GM18873 (cell line): ENCODE results near the gene HSD17B8.

Experiments
- ATAC-seq: cut with Tn5 transposase; IDR thresholded peaks from one replicate; pipeline ENCODE4 v1.9.1; 2021; ENCODE audit warnings: mild to moderate bottlenecking, moderate library complexity, moderate number of reproducible peaks; ENCODE audit not compliant: unreplicated experiment, low FRiP score

HSD17B8 gene

DNA sequence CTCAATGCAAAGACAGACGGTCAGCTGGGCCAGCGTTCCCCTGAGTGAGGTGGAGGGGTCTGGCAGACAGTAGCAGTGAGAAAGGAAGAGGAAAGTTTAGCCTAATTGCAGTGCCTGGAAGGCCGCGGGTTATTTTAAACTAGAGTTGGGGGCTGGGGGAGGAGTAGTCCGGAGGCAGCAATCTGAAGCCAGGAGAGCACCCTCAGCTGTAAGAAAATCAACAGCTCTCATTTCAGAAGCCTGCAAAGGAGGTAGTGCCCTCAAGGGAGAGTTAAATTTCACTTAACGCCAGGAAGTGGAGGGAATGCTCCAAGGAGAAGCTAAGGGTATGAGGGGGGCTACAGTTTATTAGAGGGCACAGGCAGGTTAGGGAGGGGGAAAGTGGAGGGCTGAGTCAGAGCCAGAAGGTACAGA is 30.8 kb downstream of the HSD17B8 start:
- no peak for ATAC-seq

DNA sequence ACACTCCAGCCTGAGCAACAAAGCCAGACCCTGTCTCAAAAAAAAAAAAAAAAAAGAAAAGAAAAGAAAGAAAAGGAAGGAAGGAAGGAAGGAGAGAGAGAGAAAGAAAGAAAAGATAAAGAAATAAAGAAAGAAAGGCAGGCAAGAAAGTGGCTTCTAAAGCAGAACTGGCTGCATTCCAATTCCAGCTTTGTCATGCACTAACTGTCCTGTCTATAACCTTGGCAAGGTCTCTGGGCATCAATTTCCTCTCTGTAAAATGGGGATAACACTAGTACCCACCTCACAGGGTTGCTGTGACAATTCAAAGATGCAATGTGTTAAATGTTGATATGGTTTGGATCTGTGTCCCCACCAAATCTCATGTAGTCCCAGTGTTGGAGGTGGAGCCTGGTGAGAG is 31.9 kb downstream of the HSD17B8 start:
- no peak for ATAC-seq

DNA sequence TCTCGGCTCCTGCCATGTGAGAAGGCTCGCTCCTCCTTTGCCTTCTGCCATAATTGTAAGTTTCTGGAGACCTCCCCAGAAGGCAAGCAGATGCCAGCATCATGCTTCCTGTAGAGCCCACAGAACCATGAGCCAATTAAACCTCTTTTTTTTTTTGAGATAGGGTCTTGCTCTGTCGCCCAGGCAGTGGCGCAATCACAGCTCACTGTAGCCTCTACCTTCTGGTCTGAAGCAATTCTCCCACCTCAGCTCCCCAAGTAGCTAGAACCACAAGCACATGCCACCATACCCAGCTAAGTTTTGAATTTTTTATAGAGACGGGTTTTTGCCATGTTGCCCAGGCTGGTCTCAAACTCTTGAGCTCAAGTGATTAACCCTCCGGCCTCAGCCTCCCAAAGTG is 32.4 kb downstream of the HSD17B8 start:
- no peak for ATAC-seq

DNA sequence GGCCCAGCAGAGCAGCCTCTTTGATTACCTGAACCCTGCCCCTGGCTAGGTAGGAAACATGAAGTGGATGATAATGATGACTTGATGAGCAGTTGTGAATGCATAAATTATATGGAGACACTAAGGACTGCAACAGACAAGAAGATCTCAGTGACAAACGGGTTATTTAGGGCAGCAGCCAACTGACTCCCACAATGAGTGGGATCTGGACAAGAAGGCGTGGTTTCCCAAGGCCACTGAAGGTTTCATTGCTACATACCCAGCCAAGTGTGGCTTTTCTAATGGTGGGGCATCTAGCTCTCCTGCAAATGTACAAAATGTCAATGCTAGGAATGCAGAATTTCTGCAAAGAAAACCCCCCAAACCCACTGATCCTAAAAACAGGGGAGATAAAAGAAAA is 33.3 kb downstream of the HSD17B8 start:
- ATAC-seq, result no peak

DNA sequence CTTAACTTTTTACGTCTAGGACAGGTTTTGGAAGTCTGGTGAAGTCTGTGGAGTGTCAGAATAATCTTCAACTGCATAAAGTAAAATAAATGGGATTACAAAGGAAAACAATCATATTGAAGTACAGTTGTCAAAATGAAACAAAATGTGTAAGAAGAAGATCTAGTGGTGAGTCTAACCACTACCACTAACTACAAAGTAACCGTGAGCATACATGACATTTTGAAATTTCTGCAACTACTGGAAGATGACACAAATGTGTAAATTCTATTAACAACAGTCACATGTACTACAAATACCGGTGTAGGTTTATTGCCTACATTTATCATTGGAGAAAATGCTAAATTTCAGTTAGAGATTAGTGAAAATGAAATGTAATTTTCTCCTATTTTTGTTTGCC is 37.5 kb downstream of the HSD17B8 start:
- ATAC-seq, result no peak

DNA sequence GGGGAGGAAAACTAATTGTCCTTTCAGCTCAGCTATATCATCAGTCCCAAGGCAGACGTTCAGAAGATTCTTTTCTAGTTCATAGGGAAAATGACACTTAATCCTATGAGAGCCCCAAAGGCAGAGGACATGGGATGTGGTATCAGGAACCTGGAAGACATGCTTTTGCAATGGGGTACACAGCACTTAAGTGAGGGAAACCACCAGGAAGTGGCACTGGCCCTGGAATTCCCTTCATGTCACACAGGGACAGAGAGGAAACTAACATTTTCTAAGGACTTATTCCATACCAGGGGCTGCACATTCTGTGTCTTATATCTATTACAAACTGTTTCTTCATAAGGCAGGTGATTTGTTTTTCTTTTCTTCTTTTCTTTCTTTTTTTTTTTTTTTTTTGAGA is 39.0 kb downstream of the HSD17B8 start:
- ATAC-seq, result no peak

DNA sequence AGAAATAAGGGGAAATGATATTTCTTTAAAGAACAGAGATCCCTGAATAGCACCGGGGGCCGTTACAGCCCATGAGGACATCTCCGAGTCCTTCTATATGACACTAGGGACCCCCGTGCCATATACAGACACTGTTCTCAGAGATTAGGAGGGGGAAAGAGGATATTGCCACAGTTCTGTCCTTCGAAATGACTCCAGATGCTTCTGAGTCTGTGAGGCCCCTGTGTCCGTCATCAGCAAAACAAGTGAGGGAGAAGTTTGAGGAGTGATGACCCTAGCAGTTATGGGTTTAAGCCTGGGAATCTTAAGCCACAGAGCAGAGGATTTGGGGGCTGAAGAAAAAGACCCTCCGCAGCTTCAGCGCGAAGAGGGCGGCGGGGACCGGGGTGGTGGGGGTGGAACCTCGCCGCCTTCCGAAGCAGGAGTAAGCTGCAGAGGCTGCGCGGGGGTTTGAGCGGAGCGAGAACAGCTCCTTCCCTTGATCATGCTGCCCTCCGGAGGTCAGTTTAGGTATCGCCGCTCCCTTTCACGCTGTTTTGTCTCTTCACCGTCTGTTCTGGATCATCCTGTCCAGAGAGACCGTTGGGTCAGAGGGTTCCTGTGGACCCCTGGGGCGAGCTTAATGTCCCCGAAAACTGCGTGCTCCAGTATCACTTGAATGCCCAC is 43.7 kb downstream of the HSD17B8 start:
- ATAC-seq, result no peak

DNA sequence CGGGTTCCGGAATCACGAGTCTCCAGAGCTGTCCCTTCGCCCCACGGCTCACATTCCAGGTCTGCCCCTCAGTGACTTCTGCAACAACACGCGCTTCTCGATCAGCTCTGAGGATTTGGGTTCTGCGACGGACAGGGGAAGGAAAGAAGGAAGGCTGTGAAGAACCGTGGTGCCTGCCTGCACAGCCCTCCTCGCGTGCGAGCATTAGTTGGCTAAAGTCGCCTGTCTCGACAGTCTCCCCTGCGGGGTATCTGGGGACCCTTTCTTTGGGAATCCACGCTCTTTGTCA is 44.1 kb downstream of the HSD17B8 start:
- no peak for ATAC-seq

DNA sequence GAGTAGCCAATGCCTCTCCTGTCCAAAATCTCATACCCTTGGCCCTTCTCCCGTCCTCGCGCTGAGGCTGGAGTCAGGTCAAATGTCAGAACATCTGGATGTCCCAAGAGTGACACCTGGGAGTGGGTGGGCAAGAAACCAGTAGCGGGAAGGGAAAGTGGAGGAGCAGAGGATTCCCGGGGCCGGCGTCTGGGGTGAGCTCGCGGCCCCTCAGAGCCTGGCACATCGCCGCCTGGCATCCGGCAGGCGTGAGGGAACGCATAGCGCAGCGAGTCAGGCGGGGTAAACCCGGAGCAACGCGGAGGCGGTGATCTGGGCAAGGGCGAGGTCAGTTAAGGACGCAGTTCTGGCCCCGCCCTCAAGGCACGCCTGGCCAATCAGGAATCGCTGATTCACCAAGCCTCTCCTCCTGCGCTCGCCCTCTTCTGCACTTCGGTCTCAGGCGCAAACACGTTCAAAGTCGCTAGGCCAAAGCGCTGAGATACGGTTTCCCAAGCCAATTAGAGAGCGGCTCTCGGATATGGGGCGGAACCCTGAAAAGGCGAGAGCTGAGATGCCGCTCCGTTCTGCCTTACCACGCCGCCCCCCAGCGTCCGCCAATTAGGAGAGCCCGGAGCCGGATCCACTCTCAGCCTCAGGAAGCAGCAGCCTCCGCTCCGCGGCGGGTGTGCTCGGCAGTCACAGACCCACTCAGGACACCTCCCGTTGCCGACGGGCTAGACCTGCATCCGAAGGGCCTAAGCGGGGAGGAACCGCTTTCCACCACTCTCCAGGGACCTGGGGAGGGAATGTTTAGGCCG is 44.7 kb downstream of the HSD17B8 start:
- ATAC-seq, result peak; percentile 89

DNA sequence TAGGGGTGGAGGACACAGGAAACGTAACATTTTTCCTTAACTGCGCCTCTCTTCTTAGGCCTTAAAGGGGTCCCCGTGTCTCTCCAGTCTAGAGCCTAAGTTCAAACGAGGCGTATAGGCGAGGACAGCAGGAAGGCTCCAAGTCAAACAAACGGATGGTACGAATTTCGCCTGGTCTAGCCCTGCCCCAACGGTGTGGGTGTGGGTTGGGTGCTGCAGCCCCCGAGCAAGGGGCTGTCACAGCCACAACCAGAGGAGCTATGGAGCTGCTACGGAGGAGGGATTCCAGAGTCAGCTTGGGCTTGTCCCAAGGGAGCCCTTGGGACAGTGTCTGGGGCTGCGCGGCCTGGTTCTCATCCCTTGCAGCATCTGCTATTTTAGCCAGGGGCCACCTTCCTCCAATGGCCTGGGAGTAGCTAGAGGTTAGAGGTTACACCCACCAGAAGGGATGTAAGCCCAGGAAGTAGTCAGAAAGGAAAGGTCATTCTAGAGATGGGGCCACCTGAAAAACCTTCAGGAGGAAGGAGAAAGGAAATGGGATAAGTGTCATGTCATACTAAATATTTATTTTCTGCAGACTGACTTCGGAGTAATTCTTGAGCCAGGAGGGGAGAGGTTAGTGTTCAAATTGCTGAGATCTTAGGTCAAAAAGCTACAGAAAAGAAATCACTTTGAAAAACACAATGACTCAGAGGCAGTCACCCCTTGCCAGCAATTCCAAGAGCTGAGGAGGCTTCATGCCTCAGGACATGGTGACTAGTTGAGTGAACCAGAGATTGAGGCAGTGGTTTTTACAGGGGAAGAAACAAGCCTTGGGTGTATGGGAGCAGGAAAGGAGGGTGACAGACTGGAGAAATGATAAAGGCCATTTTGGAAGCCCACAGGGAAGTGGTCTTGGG is 45.5 kb downstream of the HSD17B8 start:
- no peak for ATAC-seq

DNA sequence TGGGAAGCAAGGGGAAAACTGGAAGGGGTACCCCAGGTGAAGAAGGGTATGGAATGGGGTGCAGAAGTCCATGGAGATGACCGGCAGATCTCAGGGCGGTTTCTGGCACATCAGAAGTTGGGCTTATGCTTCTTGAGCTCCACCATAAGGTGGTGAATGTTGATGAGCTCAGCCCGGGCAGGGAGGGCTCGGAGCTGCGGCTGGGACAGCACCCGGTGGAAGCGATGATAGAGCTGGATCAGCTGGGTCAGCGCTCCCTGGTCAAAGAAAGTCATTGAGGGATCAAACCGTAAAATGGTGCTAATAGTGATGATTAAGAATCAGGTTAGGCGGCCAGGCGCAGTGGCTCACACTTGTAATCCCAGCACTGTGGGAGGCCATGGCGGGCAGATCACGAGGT is 46.3 kb downstream of the HSD17B8 start:
- no peak for ATAC-seq

DNA sequence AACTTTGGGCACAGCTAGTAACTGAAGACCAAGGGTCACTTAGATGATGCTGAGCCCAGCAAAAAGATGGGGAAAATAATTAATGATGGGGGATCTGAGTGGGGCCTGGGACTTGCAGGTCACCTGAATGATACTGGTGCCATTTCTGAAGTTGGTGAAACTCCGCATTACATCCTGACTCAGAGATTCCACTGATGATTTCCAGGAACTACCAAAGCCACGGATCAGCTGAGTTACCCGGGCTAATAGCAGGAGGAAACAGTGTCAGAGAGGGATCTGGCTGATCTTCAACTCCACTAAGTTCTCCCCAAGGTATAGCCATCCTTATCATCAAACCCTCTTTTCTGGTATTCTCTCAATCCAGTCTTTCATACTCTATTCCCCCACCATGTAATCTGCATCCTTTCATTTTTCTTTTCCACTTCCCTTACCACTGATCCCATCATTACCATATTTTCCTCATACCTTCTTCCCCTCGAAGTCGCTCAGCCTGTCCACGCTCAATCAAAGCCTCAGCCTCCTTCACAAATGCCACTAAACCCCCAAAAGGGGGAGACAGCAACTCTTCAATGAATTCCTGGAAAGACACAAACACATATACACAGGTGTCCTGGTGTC is 47.0 kb downstream of the HSD17B8 start:
- ATAC-seq, result no peak

DNA sequence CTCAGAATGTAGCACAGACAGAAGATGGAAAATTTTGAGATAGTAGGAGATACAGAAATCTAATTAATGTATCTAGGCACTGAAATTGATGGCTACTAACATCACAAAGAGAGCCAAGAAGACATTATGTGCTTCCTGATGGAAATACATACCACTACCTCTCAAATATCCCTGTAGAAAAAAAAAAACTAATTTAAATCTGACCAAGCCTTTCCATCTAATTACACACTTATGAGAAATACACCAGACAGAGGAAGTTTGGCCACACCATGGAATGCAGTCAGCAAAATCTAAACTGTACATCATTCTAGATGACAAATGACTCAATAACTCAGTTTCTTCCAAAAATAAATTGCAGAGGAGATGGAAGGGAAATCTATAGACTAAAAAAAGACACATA is 48.3 kb downstream of the HSD17B8 start:
- ATAC-seq, result no peak

DNA sequence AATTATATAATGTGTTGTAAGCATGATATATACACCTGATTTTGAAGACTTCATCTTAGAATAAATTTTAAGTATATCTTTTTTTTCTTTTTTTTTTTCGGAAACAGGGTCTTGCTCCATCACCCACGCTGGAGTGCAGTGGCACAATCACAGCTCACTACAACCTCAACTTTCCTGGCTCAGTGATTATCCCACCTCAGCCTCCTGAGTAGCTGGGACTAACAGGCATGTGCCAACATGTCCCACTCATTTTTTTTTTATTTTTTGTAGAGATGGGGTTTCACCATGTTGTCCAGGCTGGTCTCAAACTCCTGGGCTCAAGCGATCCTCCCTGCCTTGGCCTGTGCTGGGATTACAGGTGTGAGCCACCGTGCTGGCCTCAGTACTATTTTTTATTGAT is 50.1 kb downstream of the HSD17B8 start:
- no peak for ATAC-seq
